HG02678 (cell line): ENCODE data around the gene RAD51AP1.
"Not testable (repeated sequence)": the region's sequence is repeated elsewhere in the genome, so short reads cannot be mapped to it uniquely, and the experiment has no call there.

Experiments used
- ATAC-seq: cut with Tn5 transposase; IDR thresholded peaks from one replicate; pipeline ENCODE4 v1.9.1; 2021; ENCODE audit warnings: mild to moderate bottlenecking, moderate library complexity; ENCODE audit not compliant: unreplicated experiment

Gene RAD51AP1

GRCh38 chr12:4538207-4539160 is at the start of gene RAD51AP1:
Gene RAD51AP1 (plus strand): TSS chr12:4538890. CDS start chr12:4538940, 50 bp downstream.
- peak; percentile 92 for ATAC-seq

DNA sequence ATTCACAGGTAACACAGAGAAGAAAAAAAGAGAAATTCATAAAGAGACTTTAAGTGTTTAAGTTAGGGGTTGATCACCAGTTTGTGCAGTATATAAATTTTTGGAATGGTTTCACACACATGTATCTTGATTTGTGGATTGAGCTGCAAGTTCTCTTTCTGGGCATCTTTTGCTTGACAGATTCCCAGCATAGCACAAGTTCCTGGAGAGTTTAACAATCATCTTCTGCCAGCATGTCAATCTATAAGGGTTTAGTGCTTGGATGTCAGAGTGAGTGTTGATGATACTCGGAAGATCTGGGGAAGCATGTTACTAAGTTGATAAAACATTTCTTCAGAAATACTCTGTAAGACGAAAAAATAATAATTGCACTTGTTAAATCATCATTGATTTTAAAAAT is 49.1 kb upstream of the RAD51AP1 start:
- ATAC-seq, result no peak

- no peak for ATAC-seq
Observed at GRCh38 chr12:4490973-4491372, 47.7 kb upstream of the RAD51AP1 start.

GRCh38 chr12:4496145-4496838 is 42.4 kb upstream of the RAD51AP1 start:
- ATAC-seq, result peak; percentile 81

DNA sequence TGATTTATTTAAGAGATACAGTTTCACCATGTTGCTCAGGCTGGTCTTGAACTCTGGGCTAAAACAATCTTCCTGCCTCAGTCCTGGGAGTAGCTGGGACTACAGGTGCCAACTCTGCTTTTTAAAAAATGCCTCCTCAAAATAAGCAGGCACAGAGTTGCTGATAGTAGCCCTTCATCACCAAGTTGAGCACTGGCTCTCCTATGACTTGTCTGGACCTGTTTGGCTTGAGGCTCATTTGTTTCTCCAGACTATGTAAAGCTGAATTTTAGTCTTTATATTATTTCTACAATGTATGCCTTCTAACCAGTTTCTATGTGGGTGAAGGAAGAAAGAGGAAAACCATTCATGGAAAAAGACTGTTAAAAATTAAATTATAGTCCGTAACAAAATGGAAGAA is 39.5 kb upstream of the RAD51AP1 start:
- no peak for ATAC-seq

DNA sequence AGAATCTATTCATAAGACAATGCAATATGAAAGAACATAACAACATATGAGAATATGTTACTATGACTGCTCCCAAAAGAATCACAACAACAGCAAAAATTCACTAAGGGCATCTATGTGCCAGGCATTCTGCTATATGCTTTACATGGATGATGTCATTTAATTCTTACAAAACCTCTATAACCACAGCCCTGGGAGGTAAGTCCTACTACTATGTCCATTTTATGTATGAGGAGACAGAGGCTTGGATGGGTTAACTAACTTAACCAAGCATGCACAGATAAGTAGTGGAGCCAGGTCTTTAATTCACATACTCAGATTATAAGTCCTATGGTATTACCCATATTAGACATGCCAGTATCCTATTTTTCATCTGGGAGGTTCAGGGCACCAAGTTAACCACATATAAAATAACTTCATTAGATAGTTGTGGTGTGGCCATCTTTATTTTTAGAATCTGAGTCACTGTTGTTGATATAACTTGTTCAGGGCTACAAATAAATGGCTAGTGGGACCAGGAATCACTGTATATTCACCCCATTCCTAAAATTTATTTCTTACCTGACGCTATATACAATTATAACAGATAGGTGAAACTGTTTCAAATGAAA is 33.2 kb upstream of the RAD51AP1 start:
- ATAC-seq, result no peak

DNA sequence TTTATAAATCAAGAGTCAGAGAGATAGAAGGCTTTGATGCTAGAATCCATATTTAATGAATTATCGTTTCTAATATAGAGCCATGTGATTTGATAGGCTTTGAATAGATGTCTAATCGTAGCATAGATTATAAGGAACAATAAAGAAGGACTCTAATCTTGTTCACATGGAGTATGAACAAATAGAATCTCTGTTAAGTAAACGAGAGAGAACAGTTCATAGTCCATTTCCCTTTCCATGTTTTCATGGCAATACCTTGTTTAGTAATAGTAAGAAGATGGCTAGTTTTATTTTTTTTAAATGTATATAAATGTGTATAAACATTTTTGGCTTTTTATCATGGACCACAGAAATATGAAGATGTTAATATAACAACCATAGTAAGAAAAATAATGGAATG is 32.3 kb upstream of the RAD51AP1 start:
- ATAC-seq, result no peak

DNA sequence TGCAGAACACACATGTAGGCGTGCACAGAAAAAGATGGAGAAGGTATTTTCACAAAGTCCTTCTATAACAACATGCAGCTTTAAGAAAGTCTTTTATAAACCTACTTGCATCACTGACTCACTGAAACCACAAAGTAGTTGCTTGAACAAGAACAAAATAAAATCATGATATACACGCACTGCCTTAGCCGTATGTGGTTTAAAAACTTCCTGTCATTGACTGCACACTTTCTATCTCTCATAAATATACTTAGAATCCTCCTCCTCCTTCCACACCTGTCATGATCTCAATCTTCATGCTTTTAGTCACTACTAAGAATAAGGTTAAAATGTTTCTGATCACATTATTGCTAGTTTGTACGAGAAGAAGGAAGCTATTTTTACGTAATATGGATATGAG is 31.8 kb upstream of the RAD51AP1 start:
- ATAC-seq, result peak; percentile 87

GRCh38 chr12:4508503-4508902 is 30.2 kb upstream of the RAD51AP1 start:
- ATAC-seq, result not testable (repeated sequence)

GRCh38 chr12:4509269-4509668 is 29.4 kb upstream of the RAD51AP1 start:
- not testable (repeated sequence) for ATAC-seq

DNA sequence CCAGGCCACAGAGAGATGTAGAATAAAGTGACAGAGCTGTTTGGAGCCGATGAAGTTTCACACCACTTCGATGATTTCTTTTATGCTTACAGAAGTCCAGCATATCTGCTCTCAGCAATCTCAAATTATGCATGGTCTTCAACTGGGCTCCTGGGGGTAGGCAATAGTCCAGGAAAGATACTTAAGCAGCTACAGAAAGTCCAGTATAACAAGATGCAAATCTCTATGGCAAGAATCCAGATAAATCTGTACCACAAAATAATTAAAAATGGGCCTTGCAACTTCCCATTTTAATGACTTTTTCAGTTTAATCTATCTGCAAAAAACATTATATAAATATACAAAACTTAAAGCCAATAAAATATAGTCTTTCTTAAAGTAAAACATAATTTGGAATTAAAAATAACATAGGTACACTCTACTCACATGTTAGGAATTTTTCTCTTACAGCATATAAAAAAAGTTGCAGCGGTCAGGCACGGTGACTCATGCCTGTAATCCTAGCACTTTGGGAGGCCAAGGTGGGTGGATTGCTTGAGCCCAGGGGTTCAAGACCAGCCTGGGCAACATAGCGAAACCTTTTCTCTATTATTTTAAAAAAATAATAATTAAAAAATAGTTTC is 20.5 kb upstream of the RAD51AP1 start:
- ATAC-seq, result no peak

DNA sequence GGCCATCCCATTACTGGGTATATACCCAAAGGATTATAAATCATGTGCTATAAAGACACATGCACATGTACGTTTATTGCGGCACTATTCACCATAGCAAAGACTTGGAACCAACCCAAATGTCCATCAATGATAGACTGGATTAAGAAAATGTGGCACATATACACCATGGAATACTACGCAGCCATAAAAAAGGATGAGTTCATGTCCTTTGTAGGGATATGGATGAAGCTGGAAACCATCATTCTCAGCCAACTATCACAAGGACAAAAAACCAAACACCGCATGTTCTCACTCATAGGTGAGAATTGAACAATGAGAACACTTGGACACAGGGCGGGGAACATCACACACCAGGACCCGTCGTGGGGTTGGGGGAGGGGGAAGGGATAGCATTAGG is 15.2 kb upstream of the RAD51AP1 start:
- not testable (repeated sequence) for ATAC-seq

DNA sequence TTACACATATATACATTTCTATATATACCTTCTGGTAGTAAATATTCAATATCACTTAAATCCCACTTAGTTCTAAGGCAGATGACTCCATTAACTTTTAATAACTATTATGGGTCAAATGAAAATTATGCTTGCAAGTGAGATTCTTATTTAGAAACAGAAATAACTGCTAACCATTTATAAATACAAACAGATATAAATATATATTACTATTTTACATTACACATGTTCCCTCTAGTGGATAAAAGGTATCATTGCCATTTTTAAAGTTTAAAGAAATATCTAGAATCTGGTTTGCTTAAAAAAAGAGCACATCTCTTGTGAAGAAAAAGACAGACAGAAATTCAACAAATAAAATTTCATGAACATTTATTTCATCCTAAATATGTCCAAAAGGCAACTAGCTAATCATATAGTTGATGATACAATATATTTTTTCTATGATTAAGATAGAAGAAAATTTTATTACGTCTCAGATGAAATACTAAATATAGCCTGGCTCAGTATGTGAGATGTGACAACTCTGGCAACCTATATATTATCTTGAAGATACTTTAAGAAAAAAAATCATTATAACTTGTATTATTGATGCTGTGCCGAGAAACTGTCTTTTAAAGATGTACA is 11.7 kb upstream of the RAD51AP1 start:
- ATAC-seq, result no peak

DNA sequence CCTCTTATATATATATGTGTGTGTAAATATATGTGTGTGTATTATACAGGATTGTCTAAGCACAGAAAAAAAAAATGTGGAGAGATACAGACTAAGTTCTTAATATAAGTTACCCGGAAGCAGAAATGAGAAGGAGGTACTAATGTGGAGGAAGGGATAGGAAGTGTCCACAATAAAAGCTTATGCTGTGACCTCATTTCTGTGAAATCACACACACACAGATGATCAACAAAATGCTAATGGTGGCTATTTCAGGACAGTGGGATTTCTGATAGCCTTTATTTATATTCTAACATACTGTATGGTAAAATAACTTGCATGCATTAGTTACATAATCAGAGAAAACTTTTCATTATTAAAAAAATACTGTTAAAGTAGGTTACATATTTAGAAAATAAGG is 8.5 kb upstream of the RAD51AP1 start:
- ATAC-seq, result no peak

- ATAC-seq, result no peak
Observed at GRCh38 chr12:4530982-4531586, 7.6 kb upstream of the RAD51AP1 start.

DNA sequence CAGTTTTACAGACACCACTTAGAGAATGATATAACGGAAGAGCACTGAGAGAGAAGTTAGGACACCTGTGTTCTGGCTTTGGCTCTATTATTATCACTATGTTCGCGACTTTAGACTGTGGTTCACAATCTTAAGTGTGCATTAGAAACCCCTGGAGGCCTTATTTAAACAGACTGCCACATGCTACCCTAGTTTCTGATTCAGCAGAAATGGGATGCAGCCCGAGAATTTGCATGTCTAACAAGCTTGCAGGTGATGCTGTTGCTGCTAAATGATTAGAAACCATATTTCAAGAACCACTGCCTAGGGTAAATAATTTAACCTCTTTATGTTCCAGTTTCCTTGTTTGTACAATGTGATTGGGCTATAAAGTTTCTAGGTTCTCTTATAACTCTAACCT is 3.6 kb upstream of the RAD51AP1 start:
- peak; percentile 43 for ATAC-seq

DNA sequence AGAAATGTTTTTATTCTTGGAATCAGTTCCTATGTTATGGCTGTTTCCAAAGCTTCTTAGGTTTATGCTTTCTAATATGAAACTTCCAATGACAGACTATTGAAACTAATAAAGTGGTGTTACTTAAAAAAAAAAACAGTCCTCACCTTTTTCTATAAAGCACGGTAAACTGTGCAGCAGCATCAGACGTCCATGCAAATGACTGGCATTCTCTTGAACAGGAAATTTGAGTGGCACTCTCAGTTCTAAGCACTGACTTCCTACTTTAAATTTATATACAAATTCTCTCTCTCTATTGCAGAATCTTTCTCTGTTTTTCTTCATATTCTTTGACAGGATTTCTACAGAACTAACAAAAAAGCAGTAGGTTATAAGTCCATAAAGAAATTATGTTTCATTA is 2.8 kb upstream of the RAD51AP1 start:
- no peak for ATAC-seq

DNA sequence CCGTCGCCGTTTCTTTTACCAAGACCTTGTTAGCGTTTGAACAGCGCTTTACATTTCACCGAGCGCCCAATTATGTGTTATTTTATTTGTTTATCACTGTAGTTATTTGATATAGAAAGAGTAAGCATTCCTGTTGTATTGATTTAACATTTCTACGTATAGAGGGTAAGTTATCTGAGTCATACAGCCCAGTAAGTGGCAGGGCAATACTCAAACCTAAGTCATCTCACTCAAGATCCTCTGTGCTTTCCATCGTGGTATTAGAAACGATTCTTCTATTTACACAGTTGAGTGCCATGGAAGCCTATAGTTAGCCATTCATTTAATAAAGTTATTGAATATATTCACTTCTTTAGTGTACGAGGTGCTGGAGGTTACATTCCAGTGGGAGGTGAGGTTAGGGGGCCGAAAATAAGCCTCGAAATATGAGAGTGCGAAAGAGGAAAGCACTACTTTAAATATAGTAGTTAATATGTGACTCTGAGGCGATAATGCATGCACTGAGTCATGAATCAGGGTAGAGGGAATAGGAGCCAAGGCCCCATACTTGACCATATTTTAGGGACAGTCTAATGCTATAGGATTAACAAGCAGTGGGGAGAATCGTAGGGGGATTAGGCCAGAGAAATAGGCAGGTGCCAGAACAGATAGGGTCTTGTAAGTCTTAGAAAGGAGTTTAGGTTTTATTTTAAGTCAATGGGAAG is 629 bp downstream of the RAD51AP1 start:
- ATAC-seq, result no peak

- no peak for ATAC-seq
Observed at GRCh38 chr12:4540170-4540569, 1.5 kb downstream of the RAD51AP1 start.

DNA sequence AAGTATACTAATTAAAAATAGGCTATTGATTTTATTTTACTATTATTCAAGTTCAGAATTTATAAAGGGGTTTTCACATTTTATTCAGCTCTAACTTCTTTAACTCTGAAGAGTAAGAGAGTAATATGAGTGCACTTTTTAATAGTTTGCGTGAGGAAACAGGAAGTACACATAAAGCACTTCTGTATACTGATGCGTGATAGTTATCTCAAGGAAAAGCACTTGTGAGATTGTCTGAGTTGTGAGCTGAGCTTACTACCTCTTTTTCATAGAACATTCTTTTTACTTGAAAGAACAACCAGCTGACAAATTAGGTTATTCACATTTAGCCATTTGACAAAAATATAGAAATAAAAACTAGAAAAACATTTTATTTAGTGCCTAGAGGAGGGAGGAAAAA is 1.9 kb downstream of the RAD51AP1 start:
- ATAC-seq, result no peak
